ENCODE data around the gene BNC2.
"Not testable (repeated sequence)": the region's sequence is repeated elsewhere in the genome, so short reads cannot be mapped to it uniquely, and the experiment has no call there.

DNA sequence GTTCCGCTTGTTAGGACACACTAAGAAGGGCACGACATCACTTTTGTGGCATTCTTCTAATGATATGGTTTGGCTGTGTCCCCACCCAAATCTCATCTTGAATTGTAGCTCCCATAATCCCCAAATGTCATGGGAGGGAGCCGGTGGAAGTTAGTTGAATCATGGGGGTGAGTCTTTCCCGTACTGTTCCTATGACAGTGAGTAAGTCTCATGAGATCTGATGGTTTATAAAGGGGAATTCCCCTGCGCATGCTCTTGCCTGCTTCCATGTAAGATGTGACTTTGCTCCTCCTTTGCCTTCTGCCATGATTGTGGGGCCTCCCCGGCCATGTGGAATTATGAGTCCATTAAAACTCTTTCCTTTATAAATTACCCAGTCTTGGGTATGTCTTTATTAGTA is 431.6 kb downstream of the BNC2 start:
- TF ChIP-seq, protein P1, sequence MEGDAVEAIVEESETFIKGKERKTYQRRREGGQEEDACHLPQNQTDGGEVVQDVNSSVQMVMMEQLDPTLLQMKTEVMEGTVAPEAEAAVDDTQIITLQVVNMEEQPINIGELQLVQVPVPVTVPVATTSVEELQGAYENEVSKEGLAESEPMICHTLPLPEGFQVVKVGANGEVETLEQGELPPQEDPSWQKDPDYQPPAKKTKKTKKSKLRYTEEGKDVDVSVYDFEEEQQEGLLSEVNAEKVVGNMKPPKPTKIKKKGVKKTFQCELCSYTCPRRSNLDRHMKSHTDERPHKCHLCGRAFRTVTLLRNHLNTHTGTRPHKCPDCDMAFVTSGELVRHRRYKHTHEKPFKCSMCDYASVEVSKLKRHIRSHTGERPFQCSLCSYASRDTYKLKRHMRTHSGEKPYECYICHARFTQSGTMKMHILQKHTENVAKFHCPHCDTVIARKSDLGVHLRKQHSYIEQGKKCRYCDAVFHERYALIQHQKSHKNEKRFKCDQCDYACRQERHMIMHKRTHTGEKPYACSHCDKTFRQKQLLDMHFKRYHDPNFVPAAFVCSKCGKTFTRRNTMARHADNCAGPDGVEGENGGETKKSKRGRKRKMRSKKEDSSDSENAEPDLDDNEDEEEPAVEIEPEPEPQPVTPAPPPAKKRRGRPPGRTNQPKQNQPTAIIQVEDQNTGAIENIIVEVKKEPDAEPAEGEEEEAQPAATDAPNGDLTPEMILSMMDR (conservative IDR thresholded peaks at IDR 0.05; ENCODE audit: low read depth, low read length), result not testable (repeated sequence)
- TF ChIP-seq EZH2 (IDR thresholded peaks at IDR 0.05; ENCODE audit: low read length, unreplicated experiment); EZH2phosphoT487 (IDR thresholded peaks at IDR 0.05; ENCODE audit: borderline replicate concordance, low read length): not testable (repeated sequence)
